Measurements from ENCODE around the gene KHDC3L.

DNA sequence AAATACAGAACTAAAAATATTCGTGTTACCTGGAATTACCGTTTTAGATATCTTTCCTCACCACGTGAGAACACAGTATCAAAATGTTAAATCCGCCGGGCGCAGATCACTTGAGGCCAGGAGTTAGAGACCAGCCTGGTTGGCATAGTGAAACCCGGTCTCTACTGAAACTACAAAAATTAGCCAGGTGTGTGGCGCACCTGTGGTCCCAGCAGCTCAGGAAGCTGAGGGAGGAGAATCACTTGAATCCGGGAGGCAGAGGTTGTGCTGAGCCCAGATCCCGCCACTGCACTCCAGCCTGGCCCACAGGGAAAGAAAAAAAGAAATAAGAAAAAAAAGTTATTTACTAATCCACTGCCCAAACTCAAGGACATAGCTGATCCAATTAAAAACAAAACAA is 27.4 kb downstream of the KHDC3L start:
- TF ChIP-seq, protein P1, sequence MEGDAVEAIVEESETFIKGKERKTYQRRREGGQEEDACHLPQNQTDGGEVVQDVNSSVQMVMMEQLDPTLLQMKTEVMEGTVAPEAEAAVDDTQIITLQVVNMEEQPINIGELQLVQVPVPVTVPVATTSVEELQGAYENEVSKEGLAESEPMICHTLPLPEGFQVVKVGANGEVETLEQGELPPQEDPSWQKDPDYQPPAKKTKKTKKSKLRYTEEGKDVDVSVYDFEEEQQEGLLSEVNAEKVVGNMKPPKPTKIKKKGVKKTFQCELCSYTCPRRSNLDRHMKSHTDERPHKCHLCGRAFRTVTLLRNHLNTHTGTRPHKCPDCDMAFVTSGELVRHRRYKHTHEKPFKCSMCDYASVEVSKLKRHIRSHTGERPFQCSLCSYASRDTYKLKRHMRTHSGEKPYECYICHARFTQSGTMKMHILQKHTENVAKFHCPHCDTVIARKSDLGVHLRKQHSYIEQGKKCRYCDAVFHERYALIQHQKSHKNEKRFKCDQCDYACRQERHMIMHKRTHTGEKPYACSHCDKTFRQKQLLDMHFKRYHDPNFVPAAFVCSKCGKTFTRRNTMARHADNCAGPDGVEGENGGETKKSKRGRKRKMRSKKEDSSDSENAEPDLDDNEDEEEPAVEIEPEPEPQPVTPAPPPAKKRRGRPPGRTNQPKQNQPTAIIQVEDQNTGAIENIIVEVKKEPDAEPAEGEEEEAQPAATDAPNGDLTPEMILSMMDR (conservative IDR thresholded peaks at IDR 0.05; ENCODE audit: low read length), result no peak
- no peak for TF ChIP-seq EZH2phosphoT487 (IDR thresholded peaks at IDR 0.05; ENCODE audit: borderline replicate concordance, low read depth, low read length)
